Omental fat pad (tissue), 4 donors: Measurements from ENCODE around the gene SH3BP4. TPM values are rescaled to one million over a fixed set of nuclear protein-coding genes. Genes with fewer than 3 reads are reported as not detected.

Experiments used
- ATAC-seq: fragments of 150-250 bp; one replicate; pipeline ENCODE4 v1.9.1; 2016; ENCODE audit warnings: mild to moderate bottlenecking, moderate library complexity; ENCODE audit not compliant: low FRiP score
- DNase-seq: peaks from one replicate; pipeline ENCODE4 v3.0.0-alpha.2; 2019; ENCODE audit warnings: low spot score
- total RNA-seq, 4 donors: library from RNA; depleted of rRNA; stranded (reverse); fragments of >200 nt; gene quantifications; one replicate each; pipeline ENCODE4 v1.1.0, GENCODE V29; 2016
- TF ChIP-seq, protein P1 (sequence below), 3 donors: fragments of 450-650 bp; IDR thresholded peaks; one replicate each; pipeline ENCODE4 v1.5.1; 2016 to 2017; ENCODE audit warnings: antibody characterized with exemption in 3 of 3, mild to moderate bottlenecking in 3 of 3, moderate library complexity in 2 of 3

The SH3BP4 gene
- total RNA-seq, 4 donors from 2014 or later, result 32.5 to 66.9 (median 44.2) TPM

DNA sequence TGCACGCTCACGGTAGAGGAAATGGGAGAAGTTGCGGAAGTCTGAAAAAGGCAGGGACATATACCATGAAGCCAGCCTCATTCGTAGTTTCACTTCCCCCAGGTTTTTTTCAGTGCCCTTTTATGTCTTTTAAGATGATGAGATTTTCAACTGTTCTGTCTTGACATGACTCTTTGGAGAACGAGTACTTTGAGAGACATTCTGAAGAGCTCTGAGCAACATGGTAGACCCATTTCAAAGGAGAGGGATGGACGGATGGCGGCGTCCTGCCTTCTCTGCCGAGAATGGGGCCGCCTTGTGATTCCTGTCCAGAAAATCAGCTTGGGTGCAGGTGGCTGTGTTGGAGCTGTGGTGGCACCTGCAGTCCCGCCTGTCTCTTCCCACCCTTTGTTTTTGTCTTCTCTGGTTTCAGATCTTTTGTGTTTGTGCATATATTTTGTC, 41.7 kb downstream of the SH3BP4 start:
- TF ChIP-seq, protein P1, sequence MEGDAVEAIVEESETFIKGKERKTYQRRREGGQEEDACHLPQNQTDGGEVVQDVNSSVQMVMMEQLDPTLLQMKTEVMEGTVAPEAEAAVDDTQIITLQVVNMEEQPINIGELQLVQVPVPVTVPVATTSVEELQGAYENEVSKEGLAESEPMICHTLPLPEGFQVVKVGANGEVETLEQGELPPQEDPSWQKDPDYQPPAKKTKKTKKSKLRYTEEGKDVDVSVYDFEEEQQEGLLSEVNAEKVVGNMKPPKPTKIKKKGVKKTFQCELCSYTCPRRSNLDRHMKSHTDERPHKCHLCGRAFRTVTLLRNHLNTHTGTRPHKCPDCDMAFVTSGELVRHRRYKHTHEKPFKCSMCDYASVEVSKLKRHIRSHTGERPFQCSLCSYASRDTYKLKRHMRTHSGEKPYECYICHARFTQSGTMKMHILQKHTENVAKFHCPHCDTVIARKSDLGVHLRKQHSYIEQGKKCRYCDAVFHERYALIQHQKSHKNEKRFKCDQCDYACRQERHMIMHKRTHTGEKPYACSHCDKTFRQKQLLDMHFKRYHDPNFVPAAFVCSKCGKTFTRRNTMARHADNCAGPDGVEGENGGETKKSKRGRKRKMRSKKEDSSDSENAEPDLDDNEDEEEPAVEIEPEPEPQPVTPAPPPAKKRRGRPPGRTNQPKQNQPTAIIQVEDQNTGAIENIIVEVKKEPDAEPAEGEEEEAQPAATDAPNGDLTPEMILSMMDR (IDR thresholded peaks at IDR 0.05), result no peak

DNA sequence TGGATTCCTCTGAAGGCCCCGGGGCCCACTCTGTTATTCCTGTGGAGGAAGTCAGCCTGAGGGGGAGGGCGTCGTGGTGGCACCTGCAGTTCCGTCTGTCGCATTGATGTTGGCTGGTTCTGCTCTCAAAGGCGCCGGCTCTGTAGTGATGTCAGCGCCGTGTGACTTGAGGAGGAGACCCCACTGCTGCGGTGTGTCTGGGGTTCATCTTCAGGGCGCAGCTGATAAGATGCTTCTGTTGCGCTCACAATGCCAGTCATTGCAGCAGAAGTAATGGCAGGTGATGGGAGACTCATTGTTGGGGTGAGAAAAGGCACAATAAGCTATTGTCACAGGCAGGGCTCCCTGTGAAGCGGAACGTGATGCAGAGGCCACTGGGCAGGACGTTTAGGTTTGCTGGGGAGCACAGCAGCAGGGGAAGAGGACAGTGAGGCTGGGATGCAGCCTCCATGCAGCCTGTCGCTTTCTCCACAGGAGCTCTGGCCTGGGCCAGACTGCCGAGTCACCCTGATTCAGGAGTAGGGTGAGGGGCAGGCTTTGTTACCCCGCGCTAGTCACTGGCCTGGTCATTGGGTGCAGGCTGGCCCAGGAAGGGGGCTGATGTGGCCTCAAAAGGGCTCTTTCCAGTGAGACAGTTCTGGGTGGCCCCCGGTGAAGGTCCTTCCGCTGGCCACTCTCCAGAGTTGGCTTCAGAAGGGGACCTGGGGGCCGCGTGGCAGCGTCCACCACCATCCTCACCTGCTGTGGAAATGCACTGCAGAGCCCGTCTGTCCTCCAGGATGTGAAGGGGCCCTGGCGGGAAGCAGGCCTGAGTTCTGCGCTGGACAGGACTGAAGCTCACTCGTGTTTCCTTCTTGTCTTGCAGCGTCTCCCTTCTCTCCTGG, 42.9 kb downstream of the SH3BP4 start:
- ATAC-seq (no peak), DNase-seq (no peak)
- TF ChIP-seq, protein P1 (IDR thresholded peaks at IDR 0.05), result no peak

More for the DNA sequence above, 41.7 kb downstream of the SH3BP4 start:
- DNase-seq (no peak), ATAC-seq (no peak)

DNA sequence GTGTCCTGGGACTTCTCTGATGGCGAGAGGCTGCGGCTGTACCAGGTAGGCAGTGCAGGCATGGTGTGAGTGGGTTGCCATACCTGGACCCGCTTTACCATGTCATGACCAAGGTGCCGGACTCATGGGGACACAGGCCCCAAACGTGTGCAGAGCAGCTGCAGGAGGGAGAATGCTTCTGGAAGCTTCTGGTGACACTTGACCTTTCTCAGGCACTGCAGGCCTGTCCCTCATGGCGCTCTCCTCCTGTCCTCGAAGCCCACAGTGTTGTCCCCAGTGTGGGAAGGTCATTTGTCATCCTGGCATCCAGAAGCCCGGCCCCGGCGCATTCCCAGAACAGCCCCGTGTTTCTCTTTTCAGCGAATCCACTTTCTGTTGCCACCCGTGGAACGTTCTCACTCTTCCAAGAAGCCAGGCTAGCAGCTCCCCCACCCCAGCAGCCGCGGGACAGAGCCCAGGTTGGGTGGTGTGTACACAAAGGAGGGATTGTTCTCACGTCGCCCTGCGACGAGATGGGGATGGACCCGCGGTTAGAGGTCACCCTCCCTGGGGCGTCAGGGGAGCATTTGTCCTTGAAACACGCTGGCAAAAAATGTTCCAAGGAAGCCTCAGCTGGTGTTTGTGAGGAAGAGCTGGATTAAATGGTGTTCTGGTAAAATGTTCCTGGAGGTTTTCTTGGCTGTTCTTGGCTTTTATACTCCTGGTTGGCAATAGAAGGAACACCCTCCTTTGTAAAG, 43.7 kb downstream of the SH3BP4 start:
- ATAC-seq (no peak), DNase-seq (no peak)
- TF ChIP-seq, protein P1 (IDR thresholded peaks at IDR 0.05), result no peak

DNA sequence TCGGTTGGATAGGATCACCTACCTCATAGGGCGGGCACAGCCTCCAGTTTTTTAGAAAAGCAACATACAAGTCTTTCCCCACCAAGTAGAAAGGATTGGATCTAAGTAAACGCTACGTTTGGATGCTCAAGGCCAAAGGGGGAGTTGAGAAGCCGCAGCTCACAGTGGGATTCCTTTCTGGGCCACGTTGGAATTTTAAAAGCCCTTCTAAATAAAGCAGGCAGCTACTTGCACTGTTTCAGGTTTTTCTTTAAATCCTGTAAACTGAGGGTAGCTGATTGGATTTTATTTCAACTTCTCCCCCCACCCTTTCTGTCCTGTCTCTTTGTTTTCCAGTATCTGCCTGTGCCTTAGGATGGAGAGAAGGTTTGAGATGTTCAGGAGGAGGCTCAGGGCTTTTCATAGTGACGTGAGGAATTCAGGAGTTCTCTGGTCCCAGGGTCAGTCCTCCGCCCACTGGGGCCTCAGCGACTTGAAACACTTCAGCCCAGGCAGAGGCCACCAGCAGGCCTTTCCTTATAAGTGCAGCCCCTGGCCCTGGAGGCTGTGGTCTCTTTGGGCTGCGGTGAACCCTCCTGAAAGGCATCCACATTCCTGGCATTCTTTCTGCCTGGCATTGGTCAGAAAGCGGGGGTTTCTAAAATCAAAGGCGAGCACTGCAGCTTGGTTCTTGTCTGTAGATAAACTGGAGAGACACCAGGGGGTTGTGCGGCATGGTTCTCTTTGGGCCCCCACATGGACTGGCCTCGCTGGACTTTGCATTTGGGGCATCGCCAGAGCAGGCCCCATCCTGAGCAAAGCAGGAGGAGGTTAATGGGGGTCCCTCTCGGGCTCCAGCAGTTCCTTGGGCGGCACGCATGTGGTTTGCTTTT, 44.5 kb downstream of the SH3BP4 start:
- ATAC-seq (peak; percentile 21), DNase-seq (no peak)
- TF ChIP-seq, protein P1 (IDR thresholded peaks at IDR 0.05), result no peak

DNA sequence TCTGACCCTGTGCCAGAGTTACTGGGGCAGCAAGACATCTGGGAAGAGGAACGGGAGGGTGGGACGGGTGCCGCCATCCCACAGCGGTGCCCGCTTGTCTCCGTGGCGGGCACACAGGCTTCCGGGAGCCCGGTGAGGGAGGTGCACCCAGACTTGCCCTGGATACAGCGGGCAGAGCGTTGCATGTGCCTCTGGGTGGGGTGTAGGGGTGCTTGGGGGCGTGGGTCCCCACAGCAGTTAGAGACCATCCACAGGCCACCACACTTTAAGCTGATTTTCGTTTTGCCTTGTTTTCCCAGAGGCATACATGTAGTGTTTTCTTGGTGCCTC, 45.1 kb downstream of the SH3BP4 start:
- ATAC-seq (no peak), DNase-seq (no peak)
- TF ChIP-seq, protein P1 (IDR thresholded peaks at IDR 0.05), result no peak

DNA sequence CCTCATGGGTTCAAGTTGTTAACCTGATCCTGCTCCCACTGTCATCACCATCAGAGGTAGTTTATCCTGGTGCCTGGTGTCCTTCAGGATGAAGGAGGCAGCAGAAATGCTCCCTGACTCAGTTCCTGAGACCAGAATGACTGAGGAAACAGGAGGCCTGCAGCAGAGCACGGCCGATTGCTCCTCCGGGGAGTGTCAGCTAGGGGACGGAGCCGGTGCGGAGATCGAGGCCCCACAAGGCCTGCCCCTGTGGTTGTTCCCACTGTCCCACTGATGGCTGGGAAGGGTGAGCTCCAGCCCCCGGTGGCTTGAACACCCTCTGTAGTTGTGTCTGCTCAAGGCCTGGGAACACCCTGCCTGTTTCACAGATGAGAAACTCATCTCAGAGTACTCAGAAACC, 45.6 kb downstream of the SH3BP4 start:
- ATAC-seq (no peak), DNase-seq (no peak)
- TF ChIP-seq, protein P1 (IDR thresholded peaks at IDR 0.05), result no peak
